GM12864 (cell line): ENCODE data around the gene ADIPOR2.

Source experiments
- DNase-seq: peaks from one replicate; pipeline ENCODE4 v3.0.0-alpha.2; 2011; ENCODE audit warnings: low read depth
- H3K4me3 ChIP-seq: 2 replicates; pipeline ENCODE4 v1.5.1; 2011; ENCODE audit warnings: mild to moderate bottlenecking, low read depth, low read length, control low read depth
- TF ChIP-seq, protein P1 (sequence below): IDR thresholded peaks from 2 replicates; pipeline ENCODE4 v1.5.1; 2011; ENCODE audit warnings: low read depth, mild to moderate bottlenecking, moderate library complexity, low read length, control low read depth, inconsistent platforms; ENCODE audit errors: missing control alignments

Gene ADIPOR2

DNA sequence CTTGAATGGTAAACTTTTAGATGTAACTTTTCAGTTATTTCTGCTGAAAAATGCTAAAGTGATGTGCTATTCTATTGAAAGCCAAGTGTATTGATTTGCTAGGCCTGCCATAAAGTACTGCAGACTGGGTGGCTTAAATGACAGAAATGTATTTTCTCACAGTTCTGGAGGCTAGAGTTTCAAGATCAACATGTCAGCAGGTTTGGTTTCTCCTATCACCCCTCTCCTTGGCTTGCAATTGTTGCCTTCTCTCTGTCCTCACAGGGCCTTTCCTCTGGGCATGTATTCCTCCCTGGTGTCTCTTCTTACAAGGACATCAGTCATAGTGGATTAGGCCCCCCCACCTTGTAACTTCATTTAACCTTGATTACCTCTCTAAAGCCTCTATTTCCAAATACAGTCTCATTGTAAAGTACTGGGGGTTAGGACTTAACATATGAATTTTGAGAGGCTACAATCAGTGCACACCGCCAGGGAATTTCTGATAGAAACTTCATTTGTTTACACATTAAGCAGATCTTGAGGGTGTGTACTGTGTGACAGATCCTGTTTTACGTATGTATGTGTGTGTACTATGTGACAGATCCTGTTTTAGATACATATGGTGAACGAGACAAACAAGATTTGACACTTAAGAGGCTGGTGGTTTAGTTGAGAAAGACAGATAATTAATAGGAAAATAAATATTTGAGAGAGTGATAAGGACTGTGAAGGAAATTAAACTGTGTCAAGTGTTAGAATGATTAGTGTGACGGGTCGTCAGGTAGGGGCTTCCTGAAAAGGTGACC lies 49.5 kb downstream of the ADIPOR2 start:
- no peak overlapping the region for H3K4me3 ChIP-seq
- TF ChIP-seq, protein P1, sequence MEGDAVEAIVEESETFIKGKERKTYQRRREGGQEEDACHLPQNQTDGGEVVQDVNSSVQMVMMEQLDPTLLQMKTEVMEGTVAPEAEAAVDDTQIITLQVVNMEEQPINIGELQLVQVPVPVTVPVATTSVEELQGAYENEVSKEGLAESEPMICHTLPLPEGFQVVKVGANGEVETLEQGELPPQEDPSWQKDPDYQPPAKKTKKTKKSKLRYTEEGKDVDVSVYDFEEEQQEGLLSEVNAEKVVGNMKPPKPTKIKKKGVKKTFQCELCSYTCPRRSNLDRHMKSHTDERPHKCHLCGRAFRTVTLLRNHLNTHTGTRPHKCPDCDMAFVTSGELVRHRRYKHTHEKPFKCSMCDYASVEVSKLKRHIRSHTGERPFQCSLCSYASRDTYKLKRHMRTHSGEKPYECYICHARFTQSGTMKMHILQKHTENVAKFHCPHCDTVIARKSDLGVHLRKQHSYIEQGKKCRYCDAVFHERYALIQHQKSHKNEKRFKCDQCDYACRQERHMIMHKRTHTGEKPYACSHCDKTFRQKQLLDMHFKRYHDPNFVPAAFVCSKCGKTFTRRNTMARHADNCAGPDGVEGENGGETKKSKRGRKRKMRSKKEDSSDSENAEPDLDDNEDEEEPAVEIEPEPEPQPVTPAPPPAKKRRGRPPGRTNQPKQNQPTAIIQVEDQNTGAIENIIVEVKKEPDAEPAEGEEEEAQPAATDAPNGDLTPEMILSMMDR: no peak
- no peak for DNase-seq

- TF ChIP-seq, protein P1: no peak
- no peak overlapping the region for H3K4me3 ChIP-seq
These were observed 50.5 kb downstream of the ADIPOR2 start for GRCh38 chr12:1741154-1741949.

DNA sequence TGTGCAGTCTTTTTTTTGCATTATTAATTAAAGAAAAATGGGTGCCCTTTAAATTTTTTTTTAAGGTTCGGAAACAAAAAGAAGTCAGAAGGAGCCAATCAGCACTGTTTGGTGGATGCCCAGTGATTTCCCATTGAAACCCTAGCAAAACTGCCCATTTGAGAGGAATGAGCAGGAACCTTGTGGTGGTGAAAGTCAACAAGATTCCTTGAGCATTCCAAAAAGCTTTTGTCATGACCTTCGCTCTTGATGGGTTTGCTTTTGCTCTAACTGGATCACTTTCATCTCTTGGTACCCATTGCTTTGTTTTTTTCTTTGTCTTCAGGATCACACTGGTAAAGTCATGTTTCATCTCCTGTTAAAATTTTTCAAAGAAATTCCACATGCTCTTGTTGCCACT lies 54.1 kb downstream of the ADIPOR2 start:
- TF ChIP-seq, protein P1: no peak
- H3K4me3 ChIP-seq: no peak overlapping the region
- DNase-seq: no peak

More at GRCh38 chr12:1741154-1741949, 50.5 kb downstream of the ADIPOR2 start:
- no peak for DNase-seq

DNA sequence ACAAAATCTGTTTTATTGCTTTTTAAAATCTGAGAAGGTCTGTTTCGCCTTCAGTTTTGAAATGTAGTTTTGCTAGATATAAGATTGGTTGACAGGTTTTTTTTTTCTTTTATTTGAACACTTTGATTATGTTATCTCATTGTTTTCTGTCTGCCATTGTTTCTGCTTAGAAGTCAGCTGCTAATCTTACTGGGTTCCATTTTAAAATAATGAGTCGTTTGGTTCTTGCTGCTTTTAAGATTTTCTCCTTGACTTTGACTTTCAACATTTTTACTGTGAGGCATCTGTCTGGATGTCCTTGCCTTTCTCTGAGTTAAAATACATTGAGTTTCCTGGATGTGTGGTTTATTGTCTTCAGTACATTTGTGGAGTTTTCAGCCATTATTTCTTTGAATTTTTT lies 56.7 kb downstream of the ADIPOR2 start:
- TF ChIP-seq, protein P1: no peak
- H3K4me3 ChIP-seq: no peak overlapping the region
- DNase-seq: no peak

GRCh38 chr12:1749019-1749418 lies 58.1 kb downstream of the ADIPOR2 start:
- no peak overlapping the region for H3K4me3 ChIP-seq
- TF ChIP-seq, protein P1: no peak
- DNase-seq: no peak

GRCh38 chr12:1750300-1750699 lies 59.4 kb downstream of the ADIPOR2 start:
- no peak for DNase-seq
- TF ChIP-seq, protein P1: no peak
- no peak overlapping the region for H3K4me3 ChIP-seq
